Stimulated activated CD4-positive, alpha-beta T cell treated with anti-CD3 and anti-CD28 coated beads, Interleukin-15, amount 100 ng/mL, for 48 hours (primary cell): ENCODE measurements around the gene APLN.

Experiments
- DNase-seq, 2 donors: peaks; one replicate each; pipeline ENCODE4 v3.0.0-alpha.2; 2020; ENCODE audit warnings: low read depth in 2 of 2

Gene APLN

GRCh38 chrX:129661369-129661768 lies 6.6 kb upstream of the APLN start:
- DNase-seq = no peak

DNA sequence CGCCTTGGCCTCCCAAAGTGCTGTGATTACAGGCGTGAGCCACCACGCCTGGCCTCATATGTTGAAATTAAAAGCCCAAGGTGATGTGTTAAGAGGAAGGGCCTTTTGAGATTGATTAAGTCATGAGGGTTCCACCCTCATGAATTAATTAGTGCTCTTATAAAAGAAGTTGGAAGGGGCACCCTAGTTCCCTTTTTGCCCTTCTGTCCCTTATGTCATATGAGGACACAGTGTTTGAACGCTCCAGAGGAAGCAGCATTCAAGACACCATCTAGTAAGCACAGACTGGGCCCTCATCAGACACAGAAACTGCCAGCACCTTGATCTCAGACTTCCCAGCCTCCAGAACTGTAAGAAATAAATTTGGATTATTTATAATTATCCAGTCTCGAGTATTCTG lies 5.1 kb upstream of the APLN start:
- DNase-seq = no peak

GRCh38 chrX:129659141-129659540 lies 4.4 kb upstream of the APLN start:
- DNase-seq = no peak

- no peak for DNase-seq
These were observed 3.7 kb upstream of the APLN start for GRCh38 chrX:129658429-129658828.

DNA sequence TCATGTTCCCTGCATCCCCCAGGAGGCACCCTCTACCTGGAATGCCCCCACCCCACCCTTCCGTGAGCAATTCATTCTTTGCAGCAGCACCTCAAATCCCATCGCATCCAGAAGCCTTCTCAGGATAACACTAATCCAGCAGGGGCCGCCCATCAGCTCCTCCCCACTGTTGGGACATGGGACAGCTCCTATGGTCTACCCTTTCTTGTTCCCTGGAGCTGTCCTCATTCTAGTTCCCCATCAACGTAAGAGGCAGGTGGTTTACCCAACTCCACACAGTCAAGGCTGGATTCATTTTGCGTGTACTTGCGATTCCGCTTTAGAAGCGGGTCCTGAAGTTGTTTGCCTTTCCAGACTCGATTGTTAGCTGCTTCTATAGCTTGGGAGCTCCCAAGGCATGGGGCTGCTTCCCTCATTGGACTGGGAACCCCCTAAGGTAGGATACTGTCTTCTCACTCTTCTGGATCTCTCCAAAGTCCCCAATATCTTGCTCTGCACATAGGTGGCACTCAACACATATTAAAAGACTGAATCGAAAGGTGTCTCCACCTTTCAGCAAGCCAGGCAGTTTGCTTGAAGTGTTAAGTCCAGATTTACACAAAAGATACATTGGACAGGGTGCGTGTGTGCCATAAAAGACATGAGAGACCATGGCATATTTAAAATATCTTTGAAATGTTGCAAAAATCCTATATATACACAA lies 942 bp upstream of the APLN start:
- DNase-seq = no peak

DNA sequence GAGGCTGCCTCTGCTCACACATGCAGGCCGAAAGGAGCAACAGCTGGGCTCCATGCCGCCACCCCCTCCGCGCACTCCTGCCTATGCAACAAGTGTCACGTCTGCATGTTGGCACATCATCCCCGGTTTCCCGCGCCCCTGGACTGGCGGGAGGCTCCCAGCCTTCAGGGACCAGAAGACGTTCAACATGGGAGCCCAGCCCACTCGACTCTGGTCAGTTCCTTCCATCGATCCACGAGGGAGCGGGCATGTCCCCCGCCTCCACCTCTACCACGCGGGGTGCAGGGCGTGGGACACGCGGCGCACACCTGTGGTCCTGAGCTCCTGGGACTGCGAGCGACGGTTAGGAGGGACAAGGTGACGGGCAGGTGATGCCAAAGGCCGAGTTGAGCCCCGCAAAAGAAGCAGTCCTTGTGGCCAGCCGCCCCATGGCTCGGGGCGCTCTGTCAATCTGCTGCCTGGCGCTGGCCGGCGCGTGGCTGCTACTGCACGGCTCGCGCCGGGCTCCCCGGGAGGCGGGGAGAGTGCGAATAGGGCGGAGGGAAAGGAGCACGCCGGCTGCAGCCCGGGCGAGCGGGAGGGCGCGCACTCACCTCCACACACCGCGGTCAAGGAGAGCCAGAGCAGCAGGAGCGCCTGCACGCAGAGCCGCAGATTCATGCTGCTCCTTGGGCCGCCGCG lies 645 bp downstream of the APLN start:
- DNase-seq = no peak

- no peak for DNase-seq
These were observed 1.4 kb downstream of the APLN start for GRCh38 chrX:129653181-129653970.

- DNase-seq = no peak
These were observed 2.1 kb downstream of the APLN start for GRCh38 chrX:129652565-129653169.

DNA sequence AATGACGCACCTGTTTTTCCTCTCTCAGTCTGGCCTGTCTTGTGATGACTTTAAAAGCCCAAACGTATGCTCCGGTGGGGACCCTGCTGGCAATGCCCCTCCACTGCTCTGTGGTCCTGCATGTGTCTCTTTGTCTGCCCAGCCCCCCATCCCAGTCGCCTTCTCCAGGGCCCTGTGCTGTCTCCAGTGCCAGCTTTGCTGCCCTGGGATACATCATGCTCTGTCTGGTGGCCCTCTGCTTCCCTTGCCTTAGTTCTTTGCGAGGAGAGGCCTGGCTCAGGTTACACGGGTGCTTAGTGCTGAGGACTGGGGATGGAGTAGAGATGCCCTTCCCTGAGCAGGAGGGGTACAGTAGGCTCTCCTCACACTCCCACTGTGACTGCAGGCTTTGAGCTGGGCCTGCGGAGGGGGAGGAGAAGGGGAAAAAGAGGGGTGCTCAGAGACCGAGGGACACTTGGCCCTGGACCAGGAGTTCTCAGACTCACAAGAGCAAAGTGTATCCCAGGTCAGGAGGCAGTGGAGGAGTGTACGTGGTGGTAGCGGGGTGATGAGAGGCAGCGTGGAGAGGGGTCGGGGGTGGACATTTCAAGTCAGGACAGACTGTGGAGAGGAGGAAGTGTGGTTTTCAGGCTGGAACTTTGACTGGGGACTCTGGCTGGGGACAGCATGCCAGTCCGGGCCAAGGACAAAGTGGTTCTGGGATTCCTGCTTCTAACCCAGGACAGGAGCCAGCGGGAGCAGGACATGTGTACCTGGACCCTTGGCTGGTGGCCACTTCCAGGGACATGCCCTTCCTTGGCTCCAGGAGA lies 2.8 kb downstream of the APLN start:
- DNase-seq = no peak

DNA sequence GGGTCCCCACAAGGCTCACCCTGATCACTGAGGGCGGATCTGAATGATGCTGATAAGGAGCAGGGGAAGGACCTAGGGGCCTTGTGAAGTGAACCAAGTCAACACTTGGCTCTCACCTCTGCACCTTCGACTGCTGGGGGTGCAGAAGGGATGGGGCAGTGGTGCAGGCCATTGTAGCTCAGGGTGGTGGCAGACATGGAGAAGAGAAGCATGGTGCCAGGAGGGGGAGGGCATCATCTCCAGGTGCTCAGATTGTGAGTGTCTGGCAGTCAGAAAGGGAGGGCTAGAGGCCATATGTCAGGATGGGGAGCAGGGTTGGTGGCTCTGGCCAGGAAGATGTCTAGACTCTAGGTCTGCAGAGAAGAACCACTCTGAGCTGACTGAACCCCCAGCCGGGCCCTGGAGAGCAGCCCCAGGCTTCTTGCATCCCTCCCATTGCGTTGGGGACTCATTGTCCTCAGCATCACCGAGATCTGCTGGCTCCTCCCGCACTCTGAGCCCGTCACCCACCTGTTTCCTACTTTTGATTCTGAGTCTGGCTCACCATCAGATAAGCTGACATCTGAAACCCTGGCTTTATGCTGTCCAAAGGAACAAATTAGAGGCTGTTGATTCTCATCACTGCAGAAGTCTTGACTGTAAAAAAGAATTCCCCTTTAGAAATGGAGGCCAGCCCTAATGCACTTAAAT lies 3.8 kb downstream of the APLN start:
- no peak for DNase-seq

DNA sequence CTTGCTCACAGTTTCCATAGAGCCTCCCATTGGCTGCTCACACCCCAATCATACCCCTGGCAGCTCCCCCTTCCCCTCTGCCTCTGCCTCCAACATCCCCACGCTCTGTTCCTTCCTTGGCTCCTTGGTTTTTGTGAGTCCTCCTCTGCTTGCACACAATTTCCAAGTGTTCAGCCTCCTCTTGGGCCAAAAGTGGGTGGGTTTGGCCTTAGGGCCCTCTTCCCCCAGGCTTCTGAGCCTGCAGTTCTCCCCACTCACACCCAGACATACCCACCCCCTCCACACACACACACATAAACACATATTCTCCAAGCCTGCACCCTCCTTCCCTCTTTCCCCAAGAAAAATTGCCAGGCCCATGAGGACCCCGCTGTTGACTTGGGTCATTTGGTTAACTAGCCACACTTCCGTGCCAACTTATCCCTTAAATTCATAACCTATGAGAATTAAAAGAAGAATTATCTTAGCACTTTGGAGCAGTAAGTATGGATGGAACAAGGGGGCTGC lies 4.5 kb downstream of the APLN start:
- DNase-seq = no peak

- DNase-seq = no peak
These were observed 5.2 kb downstream of the APLN start for GRCh38 chrX:129649268-129650182.

DNA sequence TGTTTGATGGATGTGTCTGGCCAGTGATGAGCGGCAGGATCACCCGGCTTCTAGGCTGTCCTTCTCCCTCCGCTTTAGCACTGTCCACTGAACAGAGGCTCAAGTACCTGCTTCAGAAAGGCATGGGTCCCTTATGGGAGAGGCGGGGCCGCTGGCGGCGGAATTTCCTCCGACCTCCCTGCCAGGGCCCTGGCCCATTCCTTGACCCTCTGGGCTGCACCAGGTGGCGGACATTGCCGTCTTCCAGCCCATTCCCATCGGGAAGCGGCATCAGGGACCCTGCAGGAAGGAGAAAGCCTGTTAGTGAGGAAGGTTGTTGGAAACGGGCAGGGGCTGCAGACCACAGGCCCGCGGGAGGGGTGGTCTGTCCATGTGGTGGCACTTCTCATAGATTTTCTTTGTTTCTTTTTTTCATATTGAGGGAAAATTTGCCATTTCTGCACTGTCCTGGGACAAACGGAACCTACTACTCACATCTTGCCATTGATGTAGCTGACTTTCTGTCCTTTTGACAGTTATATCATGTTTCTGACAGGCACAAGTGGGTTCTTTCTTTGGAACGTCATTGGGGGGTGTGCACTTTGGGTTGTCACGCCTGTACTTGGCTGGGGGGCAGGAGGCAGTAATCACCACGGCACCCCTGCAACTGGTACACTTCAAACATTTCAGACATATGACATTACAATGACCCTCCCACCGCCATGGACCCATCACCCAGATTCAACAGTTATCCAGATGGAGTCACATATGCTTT lies 6.1 kb downstream of the APLN start:
- no peak for DNase-seq

DNA sequence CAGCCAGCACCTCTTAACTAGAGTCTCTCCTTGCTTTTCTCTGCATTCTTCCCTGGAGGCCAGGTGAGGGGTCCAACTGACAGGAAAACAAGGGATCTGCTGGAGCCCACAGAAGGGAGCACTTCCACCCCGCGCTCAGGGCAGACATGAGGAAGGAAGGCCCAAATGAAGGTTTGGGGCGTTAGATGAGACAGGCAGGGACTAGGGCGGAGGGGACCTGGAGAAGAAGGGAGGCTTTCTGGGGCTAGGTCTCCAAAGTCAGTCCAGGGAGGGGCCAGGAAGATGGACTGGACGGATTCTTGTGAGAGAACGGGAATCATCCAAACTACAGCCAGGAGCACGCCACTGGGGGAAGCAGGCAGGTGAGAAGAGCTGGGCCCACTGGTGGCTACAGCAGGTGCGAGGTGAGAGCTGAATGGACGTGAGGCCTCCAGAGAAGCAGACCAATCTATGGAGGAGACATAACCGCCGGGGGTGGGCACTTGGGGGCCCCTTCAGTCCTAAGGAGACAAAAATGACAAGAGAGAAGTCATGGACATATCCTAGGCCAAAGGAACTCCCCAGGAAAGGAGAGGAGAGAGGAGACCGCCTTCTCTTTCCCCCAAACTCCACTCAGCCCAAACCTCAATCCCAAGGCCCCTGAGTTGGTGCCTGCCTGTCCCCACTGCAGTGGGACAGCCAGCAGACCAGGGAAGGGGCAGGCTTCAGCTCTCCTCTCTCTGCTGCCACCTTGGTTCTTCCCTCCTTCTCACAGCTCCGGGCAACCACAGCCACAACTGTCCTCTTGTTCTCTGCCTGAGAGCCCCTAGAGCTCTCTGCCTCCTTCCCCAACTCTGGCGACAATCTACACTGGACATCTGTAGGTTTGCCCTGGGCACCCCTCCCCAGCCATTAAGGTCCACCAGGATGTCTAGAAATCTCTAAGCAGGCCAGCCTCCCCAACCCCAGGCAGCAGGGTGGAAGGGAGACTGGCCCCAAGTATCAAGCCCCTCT lies 7.0 kb downstream of the APLN start:
- no peak for DNase-seq

DNA sequence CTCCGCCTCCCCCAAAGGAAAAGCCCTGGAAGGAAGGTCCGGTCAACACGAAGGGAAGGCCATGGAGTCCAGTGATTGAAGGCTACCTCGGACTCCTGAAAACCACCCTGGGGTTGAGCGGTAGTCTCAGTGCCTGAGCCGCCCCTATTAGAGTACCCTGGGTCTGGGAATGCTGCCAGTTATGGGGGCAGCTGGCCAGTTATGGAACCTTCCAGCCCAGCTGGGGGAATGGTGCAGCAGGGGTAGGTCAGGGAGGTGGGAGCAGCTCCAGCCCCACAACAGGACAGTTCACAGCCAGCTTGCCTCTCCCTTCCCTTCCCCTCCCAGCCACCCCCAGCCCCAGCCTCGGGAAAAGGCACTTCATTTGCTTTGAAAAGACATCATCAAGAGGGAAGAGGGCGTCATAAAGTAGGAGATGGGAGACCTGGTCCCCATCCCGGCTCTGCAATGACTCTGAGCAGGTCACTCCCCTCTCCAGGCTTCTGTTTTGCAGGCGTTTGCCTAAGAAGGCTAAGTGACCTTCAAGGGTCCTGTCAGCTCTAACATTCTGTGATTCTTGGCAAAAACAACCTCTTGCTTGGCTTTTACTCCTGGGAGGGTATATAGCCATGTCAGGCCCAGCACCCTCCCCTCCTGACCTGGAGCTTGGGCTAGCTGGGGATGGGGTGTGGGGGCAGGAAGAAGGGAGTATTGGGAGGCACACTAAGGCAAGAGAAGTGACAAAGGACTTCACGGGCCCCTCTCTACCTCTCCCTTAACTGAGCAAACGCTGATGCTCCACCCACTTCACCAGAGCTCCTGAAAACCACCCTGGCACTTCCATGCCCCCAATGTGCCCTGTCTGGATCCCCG lies 8.0 kb downstream of the APLN start:
- no peak for DNase-seq

- no peak for DNase-seq
These were observed 12.1 kb downstream of the APLN start for GRCh38 chrX:129642641-129643040.

GRCh38 chrX:129641941-129642340 lies 12.8 kb downstream of the APLN start:
- no peak for DNase-seq
